ENCODE data around the gene DCST1. TPM values are rescaled to one million over a fixed set of nuclear protein-coding genes. Genes with fewer than 3 reads are reported as not detected.

The DCST1 gene
- total RNA-seq, 2 experiments from 2014 or later: 0.33 to 0.39 TPM

DNA sequence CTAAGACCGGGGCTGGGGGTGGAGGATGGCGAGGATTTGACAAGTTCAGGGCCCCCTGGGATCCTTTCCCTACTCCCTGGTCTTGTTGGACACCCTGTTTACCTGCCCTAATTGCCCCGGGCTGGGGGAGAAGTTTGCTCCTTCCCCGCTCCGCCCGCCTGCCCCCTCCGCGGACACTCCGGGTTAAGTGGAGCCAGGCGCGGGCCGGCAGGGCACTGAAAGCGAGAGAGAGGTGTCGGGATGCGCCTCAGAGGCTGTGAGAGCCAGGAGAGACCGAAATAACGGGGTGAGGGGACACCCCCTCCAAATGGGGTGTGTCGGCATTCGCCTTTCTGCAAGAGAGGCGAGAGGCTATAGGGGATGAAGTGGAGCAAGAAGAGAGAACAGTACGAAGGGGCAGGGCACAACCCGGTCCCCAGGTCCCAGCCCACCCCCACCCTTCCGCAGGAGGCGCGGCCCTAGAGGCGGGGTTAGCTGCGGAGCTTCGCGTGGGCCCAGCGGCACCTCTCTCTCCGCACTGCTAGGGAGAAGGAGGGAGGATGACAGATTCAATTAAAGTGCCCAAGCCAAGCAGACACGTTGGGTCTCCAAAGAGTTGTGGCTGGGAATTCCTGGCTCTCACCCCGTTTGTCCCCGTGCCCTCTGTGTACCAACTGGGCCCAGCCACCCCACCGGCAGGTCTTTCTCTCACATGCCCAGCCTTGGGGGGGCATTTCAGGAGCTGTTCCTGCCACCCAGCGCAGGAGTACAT is 48.9 kb downstream of the DCST1 start:
- H3K36me3 ChIP-seq (ENCODE audit: insufficient read depth, low read length): no peaks in the 10 kb centered on the region
- Mint-ChIP-seq H3K4me3 (peak overlapping the region; percentile 70), H3K27ac (no peak overlapping the region), H3K36me3 (ENCODE audit: low read depth) (peaks cover 3% of the 10 kb centered on the region), H3K27me3 (peaks cover 42% of the 10 kb centered on the region), H3K4me1 (ENCODE audit: low read depth) (peaks cover 69% of the 10 kb centered on the region), H3K9me3 (no peaks in the 10 kb centered on the region)
- H3K27me3 ChIP-seq (ENCODE audit: control insufficient read depth in 1 of 2, insufficient read depth in 2 of 2, low read length in 2 of 2): peaks cover 46% of the 10 kb centered on the region in 2 experiments
- intact Hi-C loops (cut with DNase I, micrococcal nuclease): loop anchor here (10.0 kb wide), 4 partner anchors 128 to 758 kb away; partner anchors contain the start of genes AQP10 (in 1 of the 2), ATP8B2 (in 1 of the 2), IL6R (in 1 of the 2) and PBXIP1 (in 1 of the 2)
- DNase-seq: peak in 6 of 14 experiments; percentile 32 to 59 (median 44)
- TF ChIP-seq, protein P1, sequence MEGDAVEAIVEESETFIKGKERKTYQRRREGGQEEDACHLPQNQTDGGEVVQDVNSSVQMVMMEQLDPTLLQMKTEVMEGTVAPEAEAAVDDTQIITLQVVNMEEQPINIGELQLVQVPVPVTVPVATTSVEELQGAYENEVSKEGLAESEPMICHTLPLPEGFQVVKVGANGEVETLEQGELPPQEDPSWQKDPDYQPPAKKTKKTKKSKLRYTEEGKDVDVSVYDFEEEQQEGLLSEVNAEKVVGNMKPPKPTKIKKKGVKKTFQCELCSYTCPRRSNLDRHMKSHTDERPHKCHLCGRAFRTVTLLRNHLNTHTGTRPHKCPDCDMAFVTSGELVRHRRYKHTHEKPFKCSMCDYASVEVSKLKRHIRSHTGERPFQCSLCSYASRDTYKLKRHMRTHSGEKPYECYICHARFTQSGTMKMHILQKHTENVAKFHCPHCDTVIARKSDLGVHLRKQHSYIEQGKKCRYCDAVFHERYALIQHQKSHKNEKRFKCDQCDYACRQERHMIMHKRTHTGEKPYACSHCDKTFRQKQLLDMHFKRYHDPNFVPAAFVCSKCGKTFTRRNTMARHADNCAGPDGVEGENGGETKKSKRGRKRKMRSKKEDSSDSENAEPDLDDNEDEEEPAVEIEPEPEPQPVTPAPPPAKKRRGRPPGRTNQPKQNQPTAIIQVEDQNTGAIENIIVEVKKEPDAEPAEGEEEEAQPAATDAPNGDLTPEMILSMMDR (IDR thresholded peaks at IDR 0.05): no peak
- peaks cover 85% of the 10 kb centered on the region for H3K4me1 ChIP-seq (ENCODE audit: insufficient read depth, low read length)
- ATAC-seq (ENCODE audit: poor library complexity): no peak
- H3K4me3 ChIP-seq (ENCODE audit: low read length): peak overlapping the region; percentile 34
- ChIA-PET CTCF (interaction anchor here (0.6 kb wide), 1 partner anchor 12 kb away, joined by 3 read pairs; no protein-coding TSS in a partner anchor), POLR2A (no interaction called here)
- peaks cover 0 to 30% of the 10 kb centered on the region in 2 experiments for H3K9me3 ChIP-seq (ENCODE audit: control insufficient read depth in 1 of 2, insufficient read depth in 1 of 2, low read length in 2 of 2)
- no peak overlapping the region for H3K27ac ChIP-seq (ENCODE audit: low read depth in 1 of 2, low read length in 2 of 2)

GRCh38 chr1:155083052-155083541 is 49.5 kb downstream of the DCST1 start:
- peak overlapping the region; percentile 70 for H3K4me3 Mint-ChIP-seq
- DNase-seq: no peak

More at GRCh38 chr1:155083052-155083541, 49.5 kb downstream of the DCST1 start:
- H3K27me3 ChIP-seq (ENCODE audit: control insufficient read depth in 1 of 2, insufficient read depth in 2 of 2, low read length in 2 of 2): peaks cover 46% of the 10 kb centered on the region in 2 experiments
- H3K27ac Mint-ChIP-seq: no peak overlapping the region
- no peak for ATAC-seq (ENCODE audit: poor library complexity)
- peaks cover 84% of the 10 kb centered on the region for H3K4me1 ChIP-seq (ENCODE audit: insufficient read depth, low read length)
- H3K36me3 Mint-ChIP-seq (ENCODE audit: low read depth): peaks cover 3% of the 10 kb centered on the region
- H3K27ac ChIP-seq (ENCODE audit: low read depth in 1 of 2, low read length in 2 of 2): no peak overlapping the region
- peaks cover 0 to 30% of the 10 kb centered on the region in 2 experiments for H3K9me3 ChIP-seq (ENCODE audit: control insufficient read depth in 1 of 2, insufficient read depth in 1 of 2, low read length in 2 of 2)
- peaks cover 64% of the 10 kb centered on the region for H3K4me1 Mint-ChIP-seq (ENCODE audit: low read depth)
- H3K9me3 Mint-ChIP-seq: no peaks in the 10 kb centered on the region
- TF ChIP-seq, protein P1 (IDR thresholded peaks at IDR 0.05): no peak
- no peaks in the 10 kb centered on the region for H3K36me3 ChIP-seq (ENCODE audit: insufficient read depth, low read length)
- H3K4me3 ChIP-seq (ENCODE audit: low read length): no peak overlapping the region
- POLR2A ChIA-PET: no interaction called here
- CTCF ChIA-PET: no interaction called here
- intact Hi-C loops (cut with DNase I, micrococcal nuclease): loop anchor here (10.0 kb wide), 4 partner anchors 128 to 758 kb away; partner anchors contain the start of genes AQP10 (in 1 of the 2), ATP8B2 (in 1 of the 2), IL6R (in 1 of the 2) and PBXIP1 (in 1 of the 2)
- peaks cover 42% of the 10 kb centered on the region for H3K27me3 Mint-ChIP-seq
